COR-L47 (cell line): ENCODE data around the gene AUH.

Source experiments
- DNase-seq: peaks from one replicate; lab custom pipeline; 2025; lab: John Stamatoyannopoulos, UW

The AUH gene

GRCh38 chr9:91245431-91246313 lies 116.0 kb downstream of the AUH start:
- DNase-seq: peak; percentile 4

- no peak for DNase-seq
Measured at GRCh38 chr9:91243029-91243428, 118.7 kb downstream of the AUH start.

DNA sequence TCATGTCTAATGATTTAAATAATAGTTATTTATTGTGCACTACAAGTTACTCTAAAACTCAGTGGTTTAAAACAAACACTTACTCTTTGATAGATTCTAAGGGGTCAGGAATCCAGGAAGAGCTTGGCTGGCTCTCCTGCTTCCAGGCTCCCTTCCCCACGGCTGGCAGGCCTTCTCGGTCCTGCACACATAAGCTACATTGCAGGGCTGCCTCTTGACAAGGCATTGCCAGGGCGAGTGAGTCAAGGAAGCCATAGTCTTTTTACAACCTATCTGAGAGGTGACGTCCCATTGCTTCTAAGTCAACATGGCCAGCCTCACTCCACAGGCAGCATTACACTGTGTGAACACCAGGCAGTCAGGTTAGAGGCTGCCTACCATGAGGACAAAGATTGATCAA lies 119.8 kb downstream of the AUH start:
- DNase-seq: no peak

DNA sequence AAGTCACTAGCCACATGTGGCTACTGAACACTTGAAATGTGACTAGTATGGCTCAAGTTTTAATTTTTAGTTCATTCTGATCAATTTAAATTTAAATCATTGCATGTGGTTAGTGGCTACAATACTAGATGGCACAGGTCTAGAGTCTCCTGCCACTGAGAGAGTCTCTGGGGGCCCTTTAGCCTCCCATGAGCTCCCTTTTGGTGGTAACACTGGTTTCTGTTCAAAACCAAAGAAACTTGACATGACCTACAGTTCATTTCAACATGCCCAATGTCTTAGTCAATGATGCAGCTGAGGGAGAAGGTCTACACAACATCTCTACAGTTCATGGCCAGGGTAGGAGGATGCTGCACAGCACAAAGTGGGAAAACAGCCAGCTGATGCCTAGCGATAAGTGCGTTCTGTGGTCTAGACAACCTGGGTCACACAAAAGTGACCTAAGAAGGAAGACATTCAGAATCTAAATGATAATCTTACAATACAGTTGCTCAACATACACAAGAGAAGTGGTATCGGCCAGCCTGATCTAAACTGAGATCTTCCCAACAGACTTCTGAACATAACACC lies 121.0 kb downstream of the AUH start:
- DNase-seq: no peak

- DNase-seq: no peak
Measured at GRCh38 chr9:91239367-91240111, 122.2 kb downstream of the AUH start.

DNA sequence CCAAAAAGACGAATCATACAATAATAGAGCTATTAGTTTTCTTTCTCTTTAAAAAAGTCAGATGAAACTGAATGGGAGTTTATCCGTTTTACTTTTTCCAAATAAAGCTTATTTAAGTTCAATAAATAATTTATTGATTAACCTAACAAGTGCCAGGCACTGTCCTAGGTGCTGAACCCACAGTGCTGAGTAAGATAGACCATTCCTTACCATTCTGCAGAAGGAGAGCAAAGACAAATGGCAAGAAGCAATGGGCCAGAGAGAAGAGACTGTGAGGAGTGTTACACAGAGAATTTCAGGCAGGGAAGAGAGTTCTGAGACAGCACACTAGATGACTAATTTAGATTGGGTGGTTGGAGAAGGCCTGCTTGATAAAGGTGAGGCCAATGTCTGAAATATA lies 127.2 kb downstream of the AUH start:
- DNase-seq: no peak

DNA sequence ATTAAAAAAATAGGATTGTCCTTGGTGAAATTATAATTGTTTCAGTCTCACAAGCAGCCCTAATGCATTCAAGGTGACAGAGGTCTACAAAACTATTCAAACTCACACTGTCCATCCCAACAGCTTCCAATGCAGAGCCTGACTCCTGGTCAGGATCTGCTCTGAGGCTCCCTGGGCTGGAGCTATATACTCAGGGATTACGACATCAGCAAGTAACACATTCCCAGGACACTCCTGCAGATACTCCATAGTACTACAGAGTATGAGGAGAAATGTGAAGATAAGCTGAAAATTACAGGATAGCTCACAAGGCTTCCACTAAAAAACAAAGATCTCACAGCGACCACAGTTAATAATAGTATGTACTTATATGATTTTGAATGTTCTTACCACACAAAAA lies 130.1 kb downstream of the AUH start:
- no peak for DNase-seq

GRCh38 chr9:91223000-91223399 lies 138.7 kb downstream of the AUH start:
- DNase-seq: no peak

- DNase-seq: no peak
Measured at GRCh38 chr9:91222457-91222856, 139.3 kb downstream of the AUH start.

DNA sequence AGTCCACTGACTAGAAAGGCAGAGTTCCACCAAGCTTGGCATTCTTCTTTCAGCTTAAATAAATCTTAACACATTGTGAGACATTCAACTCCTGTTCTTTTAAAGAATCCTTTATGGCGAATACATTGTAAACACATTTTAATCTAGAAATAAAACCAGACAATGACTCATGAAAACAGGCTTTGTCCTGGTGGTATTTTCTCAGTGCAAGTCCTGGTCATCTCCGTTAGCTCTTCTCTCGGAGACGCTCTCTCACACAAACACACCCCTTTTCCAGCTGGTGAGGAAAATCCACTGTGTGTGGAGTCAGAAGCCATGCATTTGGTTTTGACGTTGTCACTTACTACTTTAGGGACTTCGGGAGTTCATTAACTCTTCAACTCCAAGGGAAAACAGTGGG lies 140.4 kb downstream of the AUH start:
- DNase-seq: no peak

- DNase-seq: no peak
Measured at GRCh38 chr9:91220491-91221135, 141.1 kb downstream of the AUH start.

- DNase-seq: no peak
Measured at GRCh38 chr9:91220021-91220420, 141.7 kb downstream of the AUH start.

- DNase-seq: no peak
Measured at GRCh38 chr9:91219557-91219956, 142.2 kb downstream of the AUH start.

DNA sequence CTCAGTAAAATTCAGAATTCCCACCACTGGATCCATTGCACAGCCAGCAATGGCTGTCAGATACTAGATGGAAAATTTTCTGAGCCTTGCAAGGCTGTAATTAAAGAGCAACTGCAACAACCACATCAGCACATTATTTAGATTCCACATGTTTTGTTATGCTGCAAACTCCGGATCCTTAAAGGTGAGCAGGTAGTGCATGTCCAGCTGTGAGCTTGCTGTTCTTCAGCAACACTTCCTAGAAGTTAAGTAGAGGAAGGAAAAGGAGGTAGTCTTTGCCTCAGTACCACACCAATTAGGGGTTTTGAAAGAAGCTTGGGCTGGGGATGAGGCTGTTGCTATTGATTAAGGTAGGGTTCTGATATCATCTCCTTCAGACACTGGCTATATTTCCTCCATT lies 144.3 kb downstream of the AUH start:
- no peak for DNase-seq

DNA sequence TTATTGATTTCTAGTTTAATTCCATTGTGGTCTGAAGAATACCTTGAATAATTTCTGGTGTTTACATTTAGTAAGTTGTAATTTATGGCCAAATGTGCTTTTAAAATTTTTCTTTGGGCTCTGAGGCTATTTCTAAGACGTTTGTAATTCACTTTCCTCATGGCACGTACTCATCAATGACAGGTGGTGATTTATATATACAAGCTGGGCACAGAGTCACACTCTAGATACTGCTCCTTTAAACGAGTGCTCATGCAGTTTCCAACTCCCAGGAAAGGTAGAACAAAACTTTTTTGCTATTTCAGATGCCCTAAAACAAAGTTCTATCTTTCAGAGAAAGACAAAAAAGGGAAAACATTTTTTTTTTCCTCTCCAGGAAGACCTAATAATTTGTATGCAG lies 146.9 kb downstream of the AUH start:
- no peak for DNase-seq

DNA sequence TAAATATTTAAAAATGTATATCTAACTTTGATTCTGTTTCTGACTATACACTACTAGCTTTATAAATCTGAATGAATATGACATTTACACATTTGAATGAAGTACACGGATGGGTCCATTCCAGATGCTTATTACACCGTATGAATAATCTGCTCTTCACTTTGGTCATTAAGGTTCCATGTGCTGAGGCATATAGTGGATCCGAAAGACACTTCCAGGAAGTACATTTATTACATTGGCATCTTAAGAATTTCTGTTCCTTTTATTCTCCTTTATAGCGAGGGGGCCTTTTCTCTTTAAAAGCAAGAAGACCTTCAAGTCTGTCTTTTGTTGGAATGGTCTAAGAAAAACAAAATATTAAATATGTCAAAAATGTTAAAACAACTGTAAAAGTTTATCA lies 147.6 kb downstream of the AUH start:
- DNase-seq: no peak

DNA sequence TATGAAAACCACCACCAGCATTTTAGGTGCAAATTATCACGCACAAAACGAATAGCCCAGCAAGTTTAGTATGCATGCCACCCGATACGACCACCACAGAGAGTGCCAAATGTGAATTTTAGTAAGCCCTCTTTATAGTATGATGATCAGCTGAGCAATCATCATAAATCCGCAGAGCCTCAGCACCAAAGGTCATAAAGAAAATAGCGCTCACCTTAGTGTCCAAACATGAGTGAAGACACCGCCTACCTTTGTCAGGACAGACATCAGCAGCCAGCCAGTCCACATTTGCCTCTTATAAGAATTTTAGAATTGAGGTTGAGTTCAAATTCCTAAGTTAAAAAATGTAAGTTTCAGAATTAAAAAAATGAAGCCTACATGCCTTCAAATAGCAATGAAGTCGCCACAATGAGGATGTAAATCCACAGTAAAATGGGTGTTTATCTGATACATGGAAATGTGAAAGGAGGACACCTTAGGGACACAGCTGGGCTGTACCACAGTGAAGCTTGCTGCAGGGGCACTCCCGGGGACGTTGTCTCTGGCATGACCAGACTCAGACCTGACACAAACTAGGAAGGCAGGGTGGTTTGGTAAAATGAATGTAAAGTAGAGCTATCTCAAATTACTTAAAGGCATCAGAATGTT lies 149.0 kb downstream of the AUH start:
- no peak for DNase-seq

- DNase-seq: no peak
Measured at GRCh38 chr9:91211919-91212318, 149.8 kb downstream of the AUH start.

DNA sequence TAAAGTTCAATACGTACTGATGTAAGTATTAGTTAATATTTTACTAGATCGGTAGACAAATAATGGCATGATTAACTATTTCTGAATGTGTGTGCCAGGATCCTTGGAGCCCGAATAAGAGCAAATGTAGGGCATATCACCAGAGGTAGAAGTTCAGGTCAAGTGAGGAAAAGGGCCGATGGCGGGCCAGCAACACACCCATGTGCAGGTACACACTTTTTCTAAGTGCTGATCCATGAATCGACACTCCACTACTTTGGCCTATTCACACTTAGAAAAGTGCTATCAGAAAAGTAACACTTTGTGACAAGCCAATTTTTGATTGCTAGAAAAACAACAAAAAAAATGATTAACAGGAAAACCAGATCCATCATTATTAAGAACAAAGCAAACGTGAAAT lies 150.3 kb downstream of the AUH start:
- no peak for DNase-seq

- DNase-seq: no peak
Measured at GRCh38 chr9:91210318-91210717, 151.4 kb downstream of the AUH start.

- DNase-seq: no peak
Measured at GRCh38 chr9:91208837-91209236, 152.9 kb downstream of the AUH start.

- DNase-seq: no peak
Measured at GRCh38 chr9:91208419-91208745, 153.3 kb downstream of the AUH start.
